ENCODE data around the gene DARS1. TPM values are rescaled to one million over a fixed set of nuclear protein-coding genes. Genes with fewer than 3 reads are reported as not detected.
"Not testable (repeated sequence)": the region's sequence is repeated elsewhere in the genome, so short reads cannot be mapped to it uniquely, and the experiment has no call there.

DARS1 gene
- total RNA-seq, 1 experiment from 2014 or later, result 56.7 TPM

DNA sequence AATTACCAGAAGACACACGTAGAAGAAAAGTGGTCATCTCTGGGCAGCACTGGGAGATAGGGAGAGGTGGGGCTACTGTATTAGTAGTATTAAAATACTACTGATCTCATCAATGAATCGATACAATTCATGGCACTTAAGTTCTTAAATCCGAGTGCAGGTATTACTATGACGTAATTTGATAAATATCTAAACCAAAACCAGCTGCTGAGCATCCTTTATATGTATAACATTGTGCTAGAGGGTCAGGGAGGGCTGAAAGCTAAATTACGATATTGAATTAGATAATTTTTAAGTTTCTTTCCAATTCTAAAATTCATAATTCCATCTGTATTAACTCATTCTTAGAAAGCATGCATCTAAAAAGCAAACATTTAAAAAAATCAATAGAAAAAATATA lies 25.3 kb downstream of the DARS1 start:
- ATAC-seq (no peak), DNase-seq (no peak)
- H2AFZ ChIP-seq (ENCODE audit: low read length), result no peak overlapping the region
- peaks cover 15% of the 10 kb centered on the region; the same call in 1 of the 2 replicates for H3K36me3 ChIP-seq (ENCODE audit: low read depth, low read length)
- no peaks in the 10 kb centered on the region for H3K27me3 ChIP-seq (ENCODE audit: low read length)
- BruUV-seq (replicated peaks), result no TSS peak
- intact Hi-C loops (cut with micrococcal nuclease), result no loop called here
- H3F3A ChIP-seq (ENCODE audit: low read length, unreplicated experiment), result no peaks in the 10 kb centered on the region
- no peaks in the 10 kb centered on the region for H3K4me1 ChIP-seq (ENCODE audit: insufficient read depth, low read length)
- H3K4me3 ChIP-seq (ENCODE audit: low read length), result no peak overlapping the region
- H3K4me2 ChIP-seq (ENCODE audit: low read length), result no peak overlapping the region
- no peak overlapping the region for H3K9ac ChIP-seq (ENCODE audit: low read length)
- H4K20me1 ChIP-seq (ENCODE audit: low read length), result no peaks in the 10 kb centered on the region
- TF ChIP-seq, protein P1, sequence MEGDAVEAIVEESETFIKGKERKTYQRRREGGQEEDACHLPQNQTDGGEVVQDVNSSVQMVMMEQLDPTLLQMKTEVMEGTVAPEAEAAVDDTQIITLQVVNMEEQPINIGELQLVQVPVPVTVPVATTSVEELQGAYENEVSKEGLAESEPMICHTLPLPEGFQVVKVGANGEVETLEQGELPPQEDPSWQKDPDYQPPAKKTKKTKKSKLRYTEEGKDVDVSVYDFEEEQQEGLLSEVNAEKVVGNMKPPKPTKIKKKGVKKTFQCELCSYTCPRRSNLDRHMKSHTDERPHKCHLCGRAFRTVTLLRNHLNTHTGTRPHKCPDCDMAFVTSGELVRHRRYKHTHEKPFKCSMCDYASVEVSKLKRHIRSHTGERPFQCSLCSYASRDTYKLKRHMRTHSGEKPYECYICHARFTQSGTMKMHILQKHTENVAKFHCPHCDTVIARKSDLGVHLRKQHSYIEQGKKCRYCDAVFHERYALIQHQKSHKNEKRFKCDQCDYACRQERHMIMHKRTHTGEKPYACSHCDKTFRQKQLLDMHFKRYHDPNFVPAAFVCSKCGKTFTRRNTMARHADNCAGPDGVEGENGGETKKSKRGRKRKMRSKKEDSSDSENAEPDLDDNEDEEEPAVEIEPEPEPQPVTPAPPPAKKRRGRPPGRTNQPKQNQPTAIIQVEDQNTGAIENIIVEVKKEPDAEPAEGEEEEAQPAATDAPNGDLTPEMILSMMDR (conservative IDR thresholded peaks at IDR 0.05; ENCODE audit: low read depth, low read length), result no peak
- TF ChIP-seq EZH2 (IDR thresholded peaks at IDR 0.05; ENCODE audit: low read length, unreplicated experiment) (no peak), EZH2phosphoT487 (IDR thresholded peaks at IDR 0.05; ENCODE audit: borderline replicate concordance, low read length) (no peak)
- CTCF ChIA-PET, result no interaction called here
- POLR2A ChIA-PET (ENCODE audit: unreplicated experiment), result no interaction called here
- H3K79me2 ChIP-seq (ENCODE audit: low read length), result peaks cover 11% of the 10 kb centered on the region; the same call in 1 of the 2 replicates
- no peaks in the 10 kb centered on the region for H3K9me3 ChIP-seq (ENCODE audit: low read length)
- H3K27ac ChIP-seq (ENCODE audit: low read length), result no peak overlapping the region
- no peaks in the 10 kb centered on the region for H3K9me2 ChIP-seq (replicated peaks; ENCODE audit: low read length)

GRCh38 chr2:135958927-135959326 lies 26.5 kb downstream of the DARS1 start:
- H3K4me3 ChIP-seq (ENCODE audit: low read length); H3K27ac ChIP-seq (ENCODE audit: low read length); H3K9me2 ChIP-seq (replicated peaks; ENCODE audit: low read length); intact Hi-C loops (cut with micrococcal nuclease); CTCF ChIA-PET; POLR2A ChIA-PET (ENCODE audit: unreplicated experiment); H4K20me1 ChIP-seq (ENCODE audit: low read length); H3F3A ChIP-seq (ENCODE audit: low read length, unreplicated experiment); H3K4me2 ChIP-seq (ENCODE audit: low read length); H3K9ac ChIP-seq (ENCODE audit: low read length); DNase-seq; H3K27me3 ChIP-seq (ENCODE audit: low read length); BruUV-seq (replicated peaks); H2AFZ ChIP-seq (ENCODE audit: low read length); ATAC-seq; H3K4me1 ChIP-seq (ENCODE audit: insufficient read depth, low read length); H3K9me3 ChIP-seq (ENCODE audit: low read length): not testable (repeated sequence)
- Histone ChIP-seq H3K36me3 (ENCODE audit: low read depth, low read length) (peaks cover 15% of the 10 kb centered on the region; the same call in 1 of the 2 replicates), H3K79me2 (ENCODE audit: low read length) (peaks cover 11% of the 10 kb centered on the region; the same call in 1 of the 2 replicates)

- Histone ChIP-seq H2AFZ (ENCODE audit: low read length) (no peak overlapping the region), H3F3A (ENCODE audit: low read length, unreplicated experiment) (no peaks in the 10 kb centered on the region), H3K4me3 (ENCODE audit: low read length) (no peak overlapping the region), H3K9me3 (ENCODE audit: low read length) (no peaks in the 10 kb centered on the region), H3K27me3 (ENCODE audit: low read length) (no peaks in the 10 kb centered on the region), H3K79me2 (ENCODE audit: low read length) (peaks cover 34% of the 10 kb centered on the region), H3K27ac (ENCODE audit: low read length) (no peak overlapping the region), H3K36me3 (ENCODE audit: low read depth, low read length) (peaks cover 18% of the 10 kb centered on the region), H3K9me2 (replicated peaks; ENCODE audit: low read length) (no peaks in the 10 kb centered on the region), H3K4me2 (ENCODE audit: low read length) (no peak overlapping the region), H4K20me1 (ENCODE audit: low read length) (no peaks in the 10 kb centered on the region), H3K9ac (ENCODE audit: low read length) (no peak overlapping the region), H3K4me1 (ENCODE audit: insufficient read depth, low read length) (peaks cover 15% of the 10 kb centered on the region)
- TF ChIP-seq EZH2 (IDR thresholded peaks at IDR 0.05; ENCODE audit: low read length, unreplicated experiment) (no peak), EZH2phosphoT487 (IDR thresholded peaks at IDR 0.05; ENCODE audit: borderline replicate concordance, low read length) (no peak)
- TF ChIP-seq, protein P1 (conservative IDR thresholded peaks at IDR 0.05; ENCODE audit: low read depth, low read length), result no peak
- intact Hi-C loops (cut with micrococcal nuclease), result no loop called here
- ChIA-PET POLR2A (ENCODE audit: unreplicated experiment) (interaction anchor here (0.6 kb wide), 1 partner anchor 32 kb away, joined by 3 read pairs; the partner anchor contains the start of gene DARS1), CTCF (no interaction called here)
- no peak for DNase-seq
- ATAC-seq, result no peak
- no TSS peak for BruUV-seq (replicated peaks)
Observed at GRCh38 chr2:135954020-135954601, 31.3 kb downstream of the DARS1 start.

All from PC-3 (cell line).